K562 (cell line): ENCODE measurements around the gene ARHGEF4.

ENCODE experiments used
- BDP1 ChIP-seq: IDR thresholded peaks from 3 replicates; pipeline ENCODE4 v1.6.1; 2011; ENCODE audit not compliant: insufficient read length, insufficient read depth
- MCM2 ChIP-seq: fragments of 450-650 bp; IDR thresholded peaks from 2 replicates; pipeline ENCODE4 v1.6.1; 2017; ENCODE audit warnings: low read depth, mild to moderate bottlenecking
- SMC3 ChIP-seq: conservative IDR thresholded peaks from 2 replicates; pipeline ENCODE4 v1.6.1; 2011; ENCODE audit warnings: low read depth, low read length, improper control_type of control experiment; ENCODE audit not compliant: insufficient read depth
- ZC3H4 ChIP-seq: sonication (generic); formaldehyde crosslinking; IDR thresholded peaks from 2 replicates; pipeline ENCODE4 v1.9.0; 2021; ENCODE audit warnings: missing genetic modification reagents, borderline replicate concordance
- ZNF121 ChIP-seq: sonication (generic); formaldehyde crosslinking; conservative IDR thresholded peaks from 2 replicates; pipeline ENCODE4 v1.8.0; 2022; ENCODE audit warnings: missing genetic modification reagents
- TF ChIP-seq, protein P1 (sequence below): sonication (generic); formaldehyde crosslinking; IDR thresholded peaks from 2 replicates; pipeline ENCODE4 v1.4.0; 2020; ENCODE audit warnings: mild to moderate bottlenecking, missing genetic modification reagents
- TF ChIP-seq, protein P2 (sequence below), 2 experiments: fragments of 450-650 bp; IDR thresholded peaks; 2 replicates each; pipeline ENCODE4 v1.6.1; 2016; ENCODE audit warnings: mild to moderate bottlenecking in 2 of 2, borderline replicate concordance in 1 of 2, low read depth in 1 of 2, moderate library complexity in 1 of 2
- TF ChIP-seq, protein P3 (sequence below), 3 experiments: IDR thresholded peaks in 2 of 3; conservative IDR thresholded peaks in 1 of 3; 2 replicates each; pipeline ENCODE4 v1.5.1; 2011 to 2012; ENCODE audit warnings: low read length in 3 of 3, mild to moderate bottlenecking in 3 of 3, control low read depth in 2 of 3, improper control_type of control experiment in 1 of 3, inconsistent platforms in 1 of 3, low read depth in 1 of 3, mixed read lengths in 1 of 3, moderate library complexity in 1 of 3; ENCODE audit not compliant: insufficient read depth in 2 of 3
- TF ChIP-seq, protein P4 (sequence below): fragments of 250-450 bp; sonication (Bioruptor Pico); IDR thresholded peaks from 2 replicates; pipeline ENCODE4 v1.8.0; 2022; ENCODE audit warnings: moderate library complexity, mild to moderate bottlenecking, inconsistent platforms

DNA sequence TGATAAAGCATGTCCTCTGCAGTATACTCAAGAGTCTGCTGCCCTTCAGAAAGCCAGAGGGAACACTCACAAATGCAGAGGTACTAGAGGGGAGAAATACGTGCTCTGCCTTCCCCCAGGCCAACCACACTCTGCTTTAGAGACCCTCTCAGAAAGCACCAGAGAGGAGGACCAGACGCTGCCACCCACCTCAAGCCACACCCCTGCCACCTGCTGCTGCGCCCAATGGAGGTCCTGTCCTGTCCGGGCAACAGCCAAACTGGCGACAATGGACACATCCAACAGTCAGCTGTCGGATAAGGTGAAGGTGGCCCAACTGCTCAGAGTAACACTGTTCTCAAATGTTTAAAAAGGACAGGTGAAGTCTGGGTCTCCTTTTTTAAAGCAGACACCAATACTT lies 211.9 kb downstream of the ARHGEF4 start:
- TF ChIP-seq, protein P1, sequence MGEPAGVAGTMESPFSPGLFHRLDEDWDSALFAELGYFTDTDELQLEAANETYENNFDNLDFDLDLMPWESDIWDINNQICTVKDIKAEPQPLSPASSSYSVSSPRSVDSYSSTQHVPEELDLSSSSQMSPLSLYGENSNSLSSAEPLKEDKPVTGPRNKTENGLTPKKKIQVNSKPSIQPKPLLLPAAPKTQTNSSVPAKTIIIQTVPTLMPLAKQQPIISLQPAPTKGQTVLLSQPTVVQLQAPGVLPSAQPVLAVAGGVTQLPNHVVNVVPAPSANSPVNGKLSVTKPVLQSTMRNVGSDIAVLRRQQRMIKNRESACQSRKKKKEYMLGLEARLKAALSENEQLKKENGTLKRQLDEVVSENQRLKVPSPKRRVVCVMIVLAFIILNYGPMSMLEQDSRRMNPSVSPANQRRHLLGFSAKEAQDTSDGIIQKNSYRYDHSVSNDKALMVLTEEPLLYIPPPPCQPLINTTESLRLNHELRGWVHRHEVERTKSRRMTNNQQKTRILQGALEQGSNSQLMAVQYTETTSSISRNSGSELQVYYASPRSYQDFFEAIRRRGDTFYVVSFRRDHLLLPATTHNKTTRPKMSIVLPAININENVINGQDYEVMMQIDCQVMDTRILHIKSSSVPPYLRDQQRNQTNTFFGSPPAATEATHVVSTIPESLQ (CRISPR knock-in tag), result no peak
- no peak for TF ChIP-seq MCM2
- TF ChIP-seq ZNF121 (CRISPR knock-in tag), result no peak
- TF ChIP-seq, protein P2, sequence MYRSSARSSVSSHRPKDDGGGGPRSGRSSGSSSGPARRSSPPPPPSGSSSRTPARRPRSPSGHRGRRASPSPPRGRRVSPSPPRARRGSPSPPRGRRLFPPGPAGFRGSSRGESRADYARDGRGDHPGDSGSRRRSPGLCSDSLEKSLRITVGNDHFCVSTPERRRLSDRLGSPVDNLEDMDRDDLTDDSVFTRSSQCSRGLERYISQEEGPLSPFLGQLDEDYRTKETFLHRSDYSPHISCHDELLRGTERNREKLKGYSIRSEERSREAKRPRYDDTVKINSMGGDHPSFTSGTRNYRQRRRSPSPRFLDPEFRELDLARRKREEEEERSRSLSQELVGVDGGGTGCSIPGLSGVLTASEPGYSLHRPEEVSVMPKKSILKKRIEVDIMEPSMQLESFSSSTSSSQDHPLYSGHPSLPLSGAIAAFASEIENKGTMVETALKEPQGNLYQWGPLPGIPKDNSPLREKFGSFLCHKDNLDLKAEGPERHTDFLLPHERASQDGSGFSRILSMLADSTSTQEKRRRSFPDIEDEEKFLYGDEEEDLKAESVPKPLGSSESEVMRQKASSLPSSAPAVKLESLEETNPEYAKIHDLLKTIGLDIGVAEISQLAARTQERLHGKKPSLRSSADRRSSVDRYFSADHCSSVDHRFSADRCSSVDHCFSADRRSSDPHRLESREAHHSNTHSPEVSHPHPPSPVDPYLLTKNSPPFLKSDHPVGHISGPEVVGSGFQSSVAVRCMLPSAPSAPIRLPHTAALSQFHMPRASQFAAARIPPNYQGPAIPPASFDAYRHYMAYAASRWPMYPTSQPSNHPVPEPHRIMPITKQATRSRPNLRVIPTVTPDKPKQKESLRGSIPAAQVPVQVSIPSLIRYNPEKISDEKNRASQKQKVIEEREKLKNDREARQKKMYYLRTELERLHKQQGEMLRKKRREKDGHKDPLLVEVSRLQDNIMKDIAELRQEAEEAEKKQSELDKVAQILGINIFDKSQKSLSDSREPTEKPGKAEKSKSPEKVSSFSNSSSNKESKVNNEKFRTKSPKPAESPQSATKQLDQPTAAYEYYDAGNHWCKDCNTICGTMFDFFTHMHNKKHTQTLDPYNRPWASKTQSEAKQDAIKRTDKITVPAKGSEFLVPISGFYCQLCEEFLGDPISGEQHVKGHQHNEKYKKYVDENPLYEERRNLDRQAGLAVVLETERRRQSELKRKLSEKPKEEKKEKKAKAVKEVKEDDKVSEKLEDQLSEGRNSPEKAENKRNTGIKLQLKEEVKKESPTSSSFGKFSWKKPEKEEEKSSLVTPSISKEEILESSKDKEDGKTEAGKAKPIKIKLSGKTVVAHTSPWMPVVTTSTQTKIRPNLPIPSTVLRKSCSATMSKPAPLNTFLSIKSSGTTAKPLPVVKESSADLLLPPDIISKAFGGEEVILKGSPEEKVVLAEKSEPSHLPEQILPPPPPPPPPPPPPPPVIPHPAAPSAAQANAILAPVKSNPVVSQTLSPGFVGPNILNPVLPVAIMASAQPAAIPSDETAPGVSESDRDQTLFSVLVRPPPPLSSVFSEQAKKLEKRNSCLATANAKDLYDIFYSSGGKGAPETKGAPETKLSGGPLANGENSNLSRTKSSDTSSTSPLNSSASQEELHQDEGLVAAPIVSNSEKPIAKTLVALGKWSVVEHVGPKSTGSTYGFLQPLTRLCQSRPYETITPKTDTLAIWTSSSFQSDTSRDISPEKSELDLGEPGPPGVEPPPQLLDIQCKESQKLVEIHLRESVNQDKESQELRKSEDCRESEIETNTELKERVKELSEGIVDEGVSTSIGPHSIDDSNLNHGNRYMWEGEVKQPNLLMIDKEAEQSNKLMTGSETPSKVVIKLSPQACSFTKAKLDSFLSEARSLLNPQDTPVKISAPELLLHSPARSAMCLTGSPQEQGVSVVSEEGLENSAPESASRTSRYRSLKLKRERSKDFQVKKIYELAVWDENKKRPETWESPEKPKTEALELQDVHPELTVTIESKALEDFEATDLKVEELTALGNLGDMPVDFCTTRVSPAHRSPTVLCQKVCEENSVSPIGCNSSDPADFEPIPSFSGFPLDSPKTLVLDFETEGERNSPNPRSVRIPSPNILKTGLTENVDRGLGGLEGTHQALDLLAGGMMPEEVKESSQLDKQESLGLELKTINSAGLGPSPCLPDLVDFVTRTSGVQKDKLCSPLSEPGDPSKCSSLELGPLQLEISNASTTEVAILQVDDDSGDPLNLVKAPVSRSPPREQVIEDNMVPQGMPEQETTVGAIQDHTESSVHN (IDR thresholded peaks at IDR 0.05; ENCODE audit: borderline replicate concordance in 1 of 2, low read depth in 1 of 2), result no peak
- no peak for TF ChIP-seq SMC3
- no peak for TF ChIP-seq BDP1
- TF ChIP-seq, protein P3, sequence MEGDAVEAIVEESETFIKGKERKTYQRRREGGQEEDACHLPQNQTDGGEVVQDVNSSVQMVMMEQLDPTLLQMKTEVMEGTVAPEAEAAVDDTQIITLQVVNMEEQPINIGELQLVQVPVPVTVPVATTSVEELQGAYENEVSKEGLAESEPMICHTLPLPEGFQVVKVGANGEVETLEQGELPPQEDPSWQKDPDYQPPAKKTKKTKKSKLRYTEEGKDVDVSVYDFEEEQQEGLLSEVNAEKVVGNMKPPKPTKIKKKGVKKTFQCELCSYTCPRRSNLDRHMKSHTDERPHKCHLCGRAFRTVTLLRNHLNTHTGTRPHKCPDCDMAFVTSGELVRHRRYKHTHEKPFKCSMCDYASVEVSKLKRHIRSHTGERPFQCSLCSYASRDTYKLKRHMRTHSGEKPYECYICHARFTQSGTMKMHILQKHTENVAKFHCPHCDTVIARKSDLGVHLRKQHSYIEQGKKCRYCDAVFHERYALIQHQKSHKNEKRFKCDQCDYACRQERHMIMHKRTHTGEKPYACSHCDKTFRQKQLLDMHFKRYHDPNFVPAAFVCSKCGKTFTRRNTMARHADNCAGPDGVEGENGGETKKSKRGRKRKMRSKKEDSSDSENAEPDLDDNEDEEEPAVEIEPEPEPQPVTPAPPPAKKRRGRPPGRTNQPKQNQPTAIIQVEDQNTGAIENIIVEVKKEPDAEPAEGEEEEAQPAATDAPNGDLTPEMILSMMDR (IDR thresholded peaks at IDR 0.05 in 2 of 3, conservative IDR thresholded peaks at IDR 0.05 in 1 of 3; ENCODE audit: insufficient read depth in 2 of 3, low read depth in 1 of 3, low read length in 3 of 3), result no peak
- TF ChIP-seq ZC3H4 (CRISPR knock-in tag), result no peak
- TF ChIP-seq, protein P4, sequence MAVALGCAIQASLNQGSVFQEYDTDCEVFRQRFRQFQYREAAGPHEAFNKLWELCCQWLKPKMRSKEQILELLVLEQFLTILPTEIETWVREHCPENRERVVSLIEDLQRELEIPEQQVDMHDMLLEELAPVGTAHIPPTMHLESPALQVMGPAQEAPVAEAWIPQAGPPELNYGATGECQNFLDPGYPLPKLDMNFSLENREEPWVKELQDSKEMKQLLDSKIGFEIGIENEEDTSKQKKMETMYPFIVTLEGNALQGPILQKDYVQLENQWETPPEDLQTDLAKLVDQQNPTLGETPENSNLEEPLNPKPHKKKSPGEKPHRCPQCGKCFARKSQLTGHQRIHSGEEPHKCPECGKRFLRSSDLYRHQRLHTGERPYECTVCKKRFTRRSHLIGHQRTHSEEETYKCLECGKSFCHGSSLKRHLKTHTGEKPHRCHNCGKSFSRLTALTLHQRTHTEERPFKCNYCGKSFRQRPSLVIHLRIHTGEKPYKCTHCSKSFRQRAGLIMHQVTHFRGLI (CRISPR knock-in tag), result no peak
